Measurements from ENCODE around the gene SRRM3. TPM values are rescaled to one million over a fixed set of nuclear protein-coding genes. Genes with fewer than 3 reads are reported as not detected.

The SRRM3 gene
- total RNA-seq, 1 donor: 0.36 TPM

DNA sequence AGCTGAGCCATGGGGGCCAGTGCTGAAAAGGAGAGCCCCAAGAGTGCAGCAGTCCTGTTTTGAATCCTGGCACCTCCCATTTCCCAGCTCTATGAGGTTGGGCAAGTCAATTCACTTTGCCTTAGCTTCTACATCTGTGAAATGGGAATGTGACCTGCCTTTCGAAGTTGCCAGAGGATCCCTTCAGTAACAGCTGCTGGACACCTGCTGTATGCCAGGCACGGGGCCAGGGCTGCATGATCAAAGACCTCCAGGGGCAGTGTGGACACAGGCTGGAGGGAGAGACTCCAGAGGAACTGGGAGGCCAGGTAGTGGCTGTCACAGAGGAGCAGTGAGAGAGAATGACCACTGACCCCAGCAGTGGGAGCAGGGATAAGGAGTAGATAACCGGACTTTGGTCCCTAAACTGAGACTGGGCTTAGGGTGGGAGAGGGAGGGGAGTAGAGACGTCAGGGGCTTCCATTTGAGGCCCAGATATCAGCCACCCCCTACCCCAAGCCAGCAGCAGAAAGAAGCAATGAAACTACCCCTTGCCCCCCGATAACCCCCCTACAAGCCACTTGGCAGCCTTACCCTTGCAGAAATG is 45.2 kb downstream of the SRRM3 start:
- Histone ChIP-seq H3K36me3 (ENCODE audit: insufficient read depth, low read length) (no peaks in the 10 kb centered on the region), H3K9me3 (ENCODE audit: low read depth, low read length) (no peaks in the 10 kb centered on the region), H4K20me1 (ENCODE audit: insufficient read depth, low read length) (no peaks in the 10 kb centered on the region), H3K4me2 (ENCODE audit: insufficient read depth, low read length) (no peak overlapping the region), H2AFZ (ENCODE audit: low read length) (no peak overlapping the region), H3K27ac (ENCODE audit: low read depth, low read length) (no peak overlapping the region), H3K4me3 (ENCODE audit: insufficient read depth, low read length) (no peak overlapping the region), H3K79me2 (ENCODE audit: insufficient read depth, low read length) (no peaks in the 10 kb centered on the region), H3K27me3 (ENCODE audit: insufficient read depth, low read length) (no peaks in the 10 kb centered on the region), H3K4me1 (ENCODE audit: insufficient read depth, low read length) (no peaks in the 10 kb centered on the region)
- DNase-seq (ENCODE audit: insufficient read length, low spot score, missing footprints): no peak
- TF ChIP-seq, protein P1, sequence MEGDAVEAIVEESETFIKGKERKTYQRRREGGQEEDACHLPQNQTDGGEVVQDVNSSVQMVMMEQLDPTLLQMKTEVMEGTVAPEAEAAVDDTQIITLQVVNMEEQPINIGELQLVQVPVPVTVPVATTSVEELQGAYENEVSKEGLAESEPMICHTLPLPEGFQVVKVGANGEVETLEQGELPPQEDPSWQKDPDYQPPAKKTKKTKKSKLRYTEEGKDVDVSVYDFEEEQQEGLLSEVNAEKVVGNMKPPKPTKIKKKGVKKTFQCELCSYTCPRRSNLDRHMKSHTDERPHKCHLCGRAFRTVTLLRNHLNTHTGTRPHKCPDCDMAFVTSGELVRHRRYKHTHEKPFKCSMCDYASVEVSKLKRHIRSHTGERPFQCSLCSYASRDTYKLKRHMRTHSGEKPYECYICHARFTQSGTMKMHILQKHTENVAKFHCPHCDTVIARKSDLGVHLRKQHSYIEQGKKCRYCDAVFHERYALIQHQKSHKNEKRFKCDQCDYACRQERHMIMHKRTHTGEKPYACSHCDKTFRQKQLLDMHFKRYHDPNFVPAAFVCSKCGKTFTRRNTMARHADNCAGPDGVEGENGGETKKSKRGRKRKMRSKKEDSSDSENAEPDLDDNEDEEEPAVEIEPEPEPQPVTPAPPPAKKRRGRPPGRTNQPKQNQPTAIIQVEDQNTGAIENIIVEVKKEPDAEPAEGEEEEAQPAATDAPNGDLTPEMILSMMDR (IDR thresholded peaks at IDR 0.05; ENCODE audit: extremely low read depth, low read depth, low read length): no peak

- Histone ChIP-seq H3K27me3 (ENCODE audit: insufficient read depth, low read length) (no peaks in the 10 kb centered on the region), H3K9me3 (ENCODE audit: low read depth, low read length) (no peaks in the 10 kb centered on the region), H3K4me3 (ENCODE audit: insufficient read depth, low read length) (no peak overlapping the region), H4K20me1 (ENCODE audit: insufficient read depth, low read length) (no peaks in the 10 kb centered on the region), H3K36me3 (ENCODE audit: insufficient read depth, low read length) (no peaks in the 10 kb centered on the region), H3K79me2 (ENCODE audit: insufficient read depth, low read length) (no peaks in the 10 kb centered on the region), H3K27ac (ENCODE audit: low read depth, low read length) (no peak overlapping the region), H3K4me2 (ENCODE audit: insufficient read depth, low read length) (no peak overlapping the region), H2AFZ (ENCODE audit: low read length) (no peak overlapping the region), H3K4me1 (ENCODE audit: insufficient read depth, low read length) (no peaks in the 10 kb centered on the region)
- TF ChIP-seq, protein P1 (IDR thresholded peaks at IDR 0.05; ENCODE audit: extremely low read depth, low read depth, low read length): no peak
- DNase-seq (ENCODE audit: insufficient read length, low spot score, missing footprints): no peak
Observed at GRCh38 chr7:76247938-76248337, 46.2 kb downstream of the SRRM3 start.

GRCh38 chr7:76252021-76252420 is 50.3 kb downstream of the SRRM3 start:
- no peaks in the 10 kb centered on the region for H3K4me1 ChIP-seq (ENCODE audit: insufficient read depth, low read length)
- H3K4me2 ChIP-seq (ENCODE audit: insufficient read depth, low read length): no peak overlapping the region
- no peaks in the 10 kb centered on the region for H3K9me3 ChIP-seq (ENCODE audit: low read depth, low read length)
- no peaks in the 10 kb centered on the region for H4K20me1 ChIP-seq (ENCODE audit: insufficient read depth, low read length)
- H3K27ac ChIP-seq (ENCODE audit: low read depth, low read length): no peak overlapping the region
- H3K36me3 ChIP-seq (ENCODE audit: insufficient read depth, low read length): no peaks in the 10 kb centered on the region
- H3K4me3 ChIP-seq (ENCODE audit: insufficient read depth, low read length): no peak overlapping the region
- TF ChIP-seq, protein P1 (IDR thresholded peaks at IDR 0.05; ENCODE audit: extremely low read depth, low read depth, low read length): no peak
- peaks cover 6% of the 10 kb centered on the region for H3K27me3 ChIP-seq (ENCODE audit: insufficient read depth, low read length)
- DNase-seq (ENCODE audit: insufficient read length, low spot score, missing footprints): no peak
- H2AFZ ChIP-seq (ENCODE audit: low read length): no peak overlapping the region
- H3K79me2 ChIP-seq (ENCODE audit: insufficient read depth, low read length): no peaks in the 10 kb centered on the region

GRCh38 chr7:76254781-76255180 is 53.1 kb downstream of the SRRM3 start:
- TF ChIP-seq, protein P1 (IDR thresholded peaks at IDR 0.05; ENCODE audit: extremely low read depth, low read depth, low read length): no peak
- peaks cover 14% of the 10 kb centered on the region for H3K27me3 ChIP-seq (ENCODE audit: insufficient read depth, low read length)
- no peaks in the 10 kb centered on the region for H3K4me1 ChIP-seq (ENCODE audit: insufficient read depth, low read length)
- no peak overlapping the region for H3K27ac ChIP-seq (ENCODE audit: low read depth, low read length)
- no peak overlapping the region for H2AFZ ChIP-seq (ENCODE audit: low read length)
- H3K9me3 ChIP-seq (ENCODE audit: low read depth, low read length): no peaks in the 10 kb centered on the region
- no peaks in the 10 kb centered on the region for H3K79me2 ChIP-seq (ENCODE audit: insufficient read depth, low read length)
- no peak overlapping the region for H3K4me2 ChIP-seq (ENCODE audit: insufficient read depth, low read length)
- no peaks in the 10 kb centered on the region for H3K36me3 ChIP-seq (ENCODE audit: insufficient read depth, low read length)
- H3K4me3 ChIP-seq (ENCODE audit: insufficient read depth, low read length): no peak overlapping the region
- peak; percentile 35 for DNase-seq (ENCODE audit: insufficient read length, low spot score, missing footprints)
- no peaks in the 10 kb centered on the region for H4K20me1 ChIP-seq (ENCODE audit: insufficient read depth, low read length)

Data from osteoblast (primary cell).